HG03064 (cell line): ENCODE results near the gene NEIL1.
"Not testable (repeated sequence)": the region's sequence is repeated elsewhere in the genome, so short reads cannot be mapped to it uniquely, and the experiment has no call there.

Experiments used
- ATAC-seq: cut with Tn5 transposase; IDR thresholded peaks from one replicate; pipeline ENCODE4 v1.9.1; 2021; ENCODE audit warnings: low read depth; ENCODE audit not compliant: unreplicated experiment

NEIL1 gene

GRCh38 chr15:75369897-75370581 lies 23.2 kb downstream of the NEIL1 start:
- ATAC-seq, result no peak

- ATAC-seq, result no peak
Observed at GRCh38 chr15:75371486-75371885, 24.6 kb downstream of the NEIL1 start.

GRCh38 chr15:75371901-75372688 lies 25.3 kb downstream of the NEIL1 start:
- ATAC-seq, result no peak

- ATAC-seq, result no peak
Observed at GRCh38 chr15:75380773-75381172, 33.9 kb downstream of the NEIL1 start.

GRCh38 chr15:75383986-75384385 lies 37.1 kb downstream of the NEIL1 start:
- ATAC-seq, result not testable (repeated sequence)

- ATAC-seq, result no peak
Observed at GRCh38 chr15:75389791-75390382, 43.0 kb downstream of the NEIL1 start.

GRCh38 chr15:75397494-75397893 lies 50.7 kb downstream of the NEIL1 start:
- ATAC-seq, result no peak

- ATAC-seq, result no peak
Observed at GRCh38 chr15:75403892-75404291, 57.1 kb downstream of the NEIL1 start.
